Lung (tissue), 12 donors: ENCODE measurements around the gene TMEM178B. TPM values are rescaled to one million over a fixed set of nuclear protein-coding genes. Genes with fewer than 3 reads are reported as not detected.

Experiments
- ATAC-seq: fragments of 200-7000 bp; cut with Tn5 transposase; one replicate; pipeline ENCODE4 v1.9.1; 2020; ENCODE audit warnings: moderate number of reproducible peaks; ENCODE audit not compliant: insufficient read depth, low FRiP score
- DNase-seq, 3 donors: peaks; one replicate each; pipeline ENCODE4 v3.0.0-alpha.2; 2013 to 2017
- H3K27ac ChIP-seq, 2 donors: one replicate each; pipeline ENCODE4 v1.5.1; 2013; ENCODE audit warnings: mild to moderate bottlenecking in 2 of 2, moderate library complexity in 2 of 2, control low read depth in 1 of 2, inconsistent platforms in 1 of 2, low read depth in 1 of 2, low read length in 1 of 2
- H3K27me3 ChIP-seq, 3 donors: one replicate each; pipeline ENCODE4 v1.5.1; 2013; ENCODE audit warnings: low read length in 2 of 3; ENCODE audit not compliant: control insufficient read depth in 3 of 3, insufficient read depth in 3 of 3
- H3K36me3 ChIP-seq, 4 donors: one replicate each; pipeline ENCODE4 v1.5.1; 2013; ENCODE audit warnings: low read length in 4 of 4, mild to moderate bottlenecking in 1 of 4, moderate library complexity in 1 of 4; ENCODE audit not compliant: control insufficient read depth in 4 of 4, insufficient read depth in 4 of 4
- H3K4me1 ChIP-seq, 5 donors: one replicate each; pipeline ENCODE4 v1.5.1; 2013; ENCODE audit warnings: low read length in 5 of 5, mild to moderate bottlenecking in 2 of 5, moderate library complexity in 1 of 5; ENCODE audit not compliant: control insufficient read depth in 5 of 5, insufficient read depth in 5 of 5
- H3K4me3 ChIP-seq: one replicate; pipeline ENCODE4 v1.5.1; 2013; ENCODE audit warnings: mild to moderate bottlenecking, control low read depth, moderate library complexity
- H3K9ac ChIP-seq, 2 donors: one replicate each; pipeline ENCODE4 v1.5.1; 2013; ENCODE audit warnings: low read length in 2 of 2, control low read depth in 1 of 2; ENCODE audit not compliant: insufficient read depth in 1 of 2
- H3K9me3 ChIP-seq, 4 donors: one replicate each; pipeline ENCODE4 v1.5.1; 2013; ENCODE audit warnings: low read length in 3 of 4, mild to moderate bottlenecking in 1 of 4, moderate library complexity in 1 of 4; ENCODE audit not compliant: control insufficient read depth in 4 of 4, insufficient read depth in 3 of 4
- CTCF ChIP-seq: IDR thresholded peaks from 2 replicates; pipeline ENCODE4 v1.5.1; 2012; ENCODE audit warnings: mild to moderate bottlenecking; ENCODE audit errors: control extremely low read depth, extremely low read depth
- WGBS, 2 donors: extraction: QIAGEN DNeasy Blood & Tissue Kit; methylation state at CpG; one replicate each; pipeline ENCODE4 v1.1.7; 2013; 5-methylcytosine and 5-hydroxymethylcytosine counted together
- polyA plus RNA-seq, 2 donors: library from polyadenylated mRNA; stranded (reverse); fragments of 200-250 nt; gene quantifications; one replicate each; pipeline ENCODE4 v1.2.1, GENCODE V29; 2013
- total RNA-seq, 2 donors: library from RNA; depleted of rRNA in 1 of 2; stranded (reverse); fragments of >200 nt in 1 of 2; gene quantifications; one replicate each; pipeline ENCODE4 v1.2.1, GENCODE V29; 2014 to 2021
- donor health status: control.
- donor health status: control.
- donor health status: Bipolar disorder and iron deficiency.
- donor health status: healthy.
- donor health status: DM: yes; HTN: yes; CAD: no.

TMEM178B gene
- total and polyA plus RNA-seq, 4 donors, result 0.04 to 2.4 (median 0.48) TPM

GRCh38 chr7:141480953-141481352, 407.1 kb downstream of the TMEM178B start:
- Histone ChIP-seq H3K36me3 (no peaks in the 10 kb centered on the region), H3K4me3 (no peak overlapping the region), H3K9me3 (no peaks in the 10 kb centered on the region), H3K27ac (no peak overlapping the region), H3K9ac (no peak overlapping the region), H3K4me1 (peaks cover 0 to 3% (median 0%) of the 10 kb centered on the region in 5 donors), H3K27me3 (no peaks in the 10 kb centered on the region)
- no peak for DNase-seq
- no peak for ATAC-seq
- TF ChIP-seq CTCF, result no peak
- WGBS, 2 donors, result 81 to 85% methylated on average over 9 of the region's 9 CpGs

DNA sequence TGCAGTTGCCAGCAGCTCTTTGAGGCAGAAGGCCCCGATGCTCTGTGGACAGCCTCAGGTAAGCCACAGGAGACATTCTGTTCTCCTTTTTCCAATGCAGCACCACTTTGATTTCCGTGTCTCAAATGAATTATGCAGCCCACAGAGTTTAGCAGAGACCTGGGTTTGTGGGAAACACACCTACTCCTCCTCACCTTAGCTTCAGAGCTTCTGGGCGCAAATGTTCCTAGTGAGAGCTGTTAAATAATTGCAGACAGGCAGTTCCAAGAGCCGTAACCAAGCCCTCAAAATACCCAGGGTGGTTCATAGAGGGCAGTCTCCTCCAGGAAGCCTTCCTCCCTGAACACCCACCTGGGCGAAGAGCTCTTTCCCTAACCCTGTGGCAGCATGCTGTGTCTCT, 408.1 kb downstream of the TMEM178B start:
- H3K9me3 ChIP-seq, result no peaks in the 10 kb centered on the region
- DNase-seq (no peak), ATAC-seq (no peak)
- H3K4me3 ChIP-seq, result no peak overlapping the region
- H3K4me1 ChIP-seq, result no peaks in the 10 kb centered on the region
- no peak for TF ChIP-seq CTCF
- no peak overlapping the region for H3K9ac ChIP-seq
- WGBS, 2 donors, result 93 to 95% methylated on average over 5 of the region's 5 CpGs
- H3K36me3 ChIP-seq, result no peaks in the 10 kb centered on the region
- H3K27ac ChIP-seq, result no peak overlapping the region
- H3K27me3 ChIP-seq, result no peaks in the 10 kb centered on the region

GRCh38 chr7:141483044-141483443, 409.2 kb downstream of the TMEM178B start:
- no peak for TF ChIP-seq CTCF
- ATAC-seq, result no peak
- no peak overlapping the region for H3K27ac ChIP-seq
- H3K9me3 ChIP-seq, result no peaks in the 10 kb centered on the region
- H3K4me1 ChIP-seq, result no peaks in the 10 kb centered on the region
- H3K36me3 ChIP-seq, result no peaks in the 10 kb centered on the region
- no peak overlapping the region for H3K9ac ChIP-seq
- H3K4me3 ChIP-seq, result no peak overlapping the region
- H3K27me3 ChIP-seq, result no peaks in the 10 kb centered on the region
- WGBS, 2 donors, result 89 to 94% methylated on average over 2 of the region's 2 CpGs
- DNase-seq, result no peak

- no peak for DNase-seq
- Histone ChIP-seq H3K36me3 (no peaks in the 10 kb centered on the region), H3K27ac (no peak overlapping the region), H3K4me1 (no peaks in the 10 kb centered on the region), H3K9ac (no peak overlapping the region), H3K4me3 (no peak overlapping the region), H3K27me3 (no peaks in the 10 kb centered on the region), H3K9me3 (peaks cover 0 to 1% (median 0%) of the 10 kb centered on the region in 4 donors)
- 80 to 96% methylated on average over 1 of the region's 1 CpG for WGBS, 2 donors
- ATAC-seq, result no peak
- TF ChIP-seq CTCF, result no peak
These were observed 411.0 kb downstream of the TMEM178B start for GRCh38 chr7:141484907-141485306.
